Measurements from ENCODE around the gene B4GALNT4. TPM values are rescaled to one million over a fixed set of nuclear protein-coding genes. Genes with fewer than 3 reads are reported as not detected.

The B4GALNT4 gene
- total and polyA plus RNA-seq, 2 of the 13 experiments (the other 11 are each of a cell fraction or from before 2014, with no cell fraction given) = 30.5 to 50.1 TPM

DNA sequence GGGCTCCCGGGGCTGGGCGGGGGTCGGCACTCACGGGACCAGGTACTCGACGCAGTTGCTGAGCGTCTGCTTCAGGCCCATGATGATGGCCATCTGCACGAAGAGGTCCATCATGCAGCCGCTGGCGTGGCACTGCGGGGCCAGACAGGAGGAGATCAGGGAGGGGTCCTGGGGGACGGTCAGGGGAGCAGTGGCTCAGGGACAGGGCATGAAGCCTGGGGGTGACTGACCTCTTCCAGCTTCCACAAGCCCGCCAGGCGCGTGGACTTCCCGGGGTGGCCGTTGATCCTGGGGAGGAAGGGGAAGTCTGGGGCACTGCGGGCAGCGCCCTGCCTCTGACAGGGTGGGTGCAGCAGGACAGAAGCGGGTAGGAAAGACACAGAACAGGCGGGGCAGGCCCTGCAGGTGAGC lies 51.6 kb downstream of the B4GALNT4 start:
- no peak overlapping the region for H3K27ac ChIP-seq (ENCODE audit: extremely low read length, insufficient read depth, low read length)
- ChIA-PET CTCF (ENCODE audit: low intra/inter-chr PET ratio, low total read pairs) (no interaction called here), POLR2A (no interaction called here)
- H2AFZ ChIP-seq (ENCODE audit: low read length) = no peak overlapping the region
- no peak overlapping the region for H3K4me3 ChIP-seq (replicated peaks in 1 of 3; ENCODE audit: insufficient read depth in 1 of 3, low read depth in 2 of 3, low read length in 3 of 3)
- DNase-seq (ENCODE audit: low spot score) (no peak), ATAC-seq (no peak), FAIRE-seq (no peak)
- H3K4me2 ChIP-seq (ENCODE audit: low read depth, low read length) = no peak overlapping the region
- in situ Hi-C loops (cut with HindIII; ENCODE audit: extremely low pct_ligation_motif_present, low pct_unique_long_range_greater_than_20kb) = no loop called here
- no peaks in the 10 kb centered on the region for H3K9me3 ChIP-seq (ENCODE audit: low read length)
- no peaks in the 10 kb centered on the region for H3K36me3 ChIP-seq (replicated peaks in 1 of 2; ENCODE audit: control insufficient read depth in 1 of 2, insufficient read depth in 2 of 2, low read length in 2 of 2)
- H3K27me3 ChIP-seq (ENCODE audit: control insufficient read depth in 1 of 2, insufficient read depth in 2 of 2, low read length in 2 of 2) = peaks cover 2 to 4% of the 10 kb centered on the region in 2 experiments; a peak in 1 of 5 replicates
- peaks cover 7% of the 10 kb centered on the region for H3K4me1 ChIP-seq (ENCODE audit: insufficient read depth, low read length)
- H3K79me2 ChIP-seq (ENCODE audit: insufficient read depth, low read length) = no peaks in the 10 kb centered on the region
- WGBS (ENCODE audit: low lambda C conversion rate) = 93% methylated on average over 10 of the region's 21 CpGs
- intact Hi-C loops (cut with micrococcal nuclease; ENCODE audit: unreplicated experiment) = no loop called here
- no peaks in the 10 kb centered on the region for H4K20me1 ChIP-seq (ENCODE audit: insufficient read depth, low read length)
- no TSS peak for BruUV-seq (replicated peaks)
- no peak overlapping the region for H3K9ac ChIP-seq (ENCODE audit: insufficient read depth, low read depth, low read length)
- TF ChIP-seq, protein P1, sequence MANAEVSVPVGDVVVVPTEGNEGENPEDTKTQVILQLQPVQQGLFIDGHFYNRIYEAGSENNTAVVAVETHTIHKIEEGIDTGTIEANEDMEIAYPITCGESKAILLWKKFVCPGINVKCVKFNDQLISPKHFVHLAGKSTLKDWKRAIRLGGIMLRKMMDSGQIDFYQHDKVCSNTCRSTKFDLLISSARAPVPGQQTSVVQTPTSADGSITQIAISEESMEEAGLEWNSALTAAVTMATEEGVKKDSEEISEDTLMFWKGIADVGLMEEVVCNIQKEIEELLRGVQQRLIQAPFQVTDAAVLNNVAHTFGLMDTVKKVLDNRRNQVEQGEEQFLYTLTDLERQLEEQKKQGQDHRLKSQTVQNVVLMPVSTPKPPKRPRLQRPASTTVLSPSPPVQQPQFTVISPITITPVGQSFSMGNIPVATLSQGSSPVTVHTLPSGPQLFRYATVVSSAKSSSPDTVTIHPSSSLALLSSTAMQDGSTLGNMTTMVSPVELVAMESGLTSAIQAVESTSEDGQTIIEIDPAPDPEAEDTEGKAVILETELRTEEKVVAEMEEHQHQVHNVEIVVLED (CRISPR knock-in tag; IDR thresholded peaks at IDR 0.05; ENCODE audit: borderline replicate concordance) = no peak
- TF ChIP-seq SP5 (CRISPR knock-in tag; IDR thresholded peaks at IDR 0.05; ENCODE audit: borderline replicate concordance, low read depth) = no peak
- TF ChIP-seq CSRNP1 (CRISPR knock-in tag; IDR thresholded peaks at IDR 0.05) = no peak
- TF ChIP-seq ATF1 (CRISPR knock-in tag; IDR thresholded peaks at IDR 0.05) = no peak
- TF ChIP-seq ZNF430 (CRISPR knock-in tag; IDR thresholded peaks at IDR 0.05) = no peak
- TF ChIP-seq ZNF484 (CRISPR knock-in tag; IDR thresholded peaks at IDR 0.05; ENCODE audit: borderline replicate concordance, low read depth) = no peak
- TF ChIP-seq, protein P2, sequence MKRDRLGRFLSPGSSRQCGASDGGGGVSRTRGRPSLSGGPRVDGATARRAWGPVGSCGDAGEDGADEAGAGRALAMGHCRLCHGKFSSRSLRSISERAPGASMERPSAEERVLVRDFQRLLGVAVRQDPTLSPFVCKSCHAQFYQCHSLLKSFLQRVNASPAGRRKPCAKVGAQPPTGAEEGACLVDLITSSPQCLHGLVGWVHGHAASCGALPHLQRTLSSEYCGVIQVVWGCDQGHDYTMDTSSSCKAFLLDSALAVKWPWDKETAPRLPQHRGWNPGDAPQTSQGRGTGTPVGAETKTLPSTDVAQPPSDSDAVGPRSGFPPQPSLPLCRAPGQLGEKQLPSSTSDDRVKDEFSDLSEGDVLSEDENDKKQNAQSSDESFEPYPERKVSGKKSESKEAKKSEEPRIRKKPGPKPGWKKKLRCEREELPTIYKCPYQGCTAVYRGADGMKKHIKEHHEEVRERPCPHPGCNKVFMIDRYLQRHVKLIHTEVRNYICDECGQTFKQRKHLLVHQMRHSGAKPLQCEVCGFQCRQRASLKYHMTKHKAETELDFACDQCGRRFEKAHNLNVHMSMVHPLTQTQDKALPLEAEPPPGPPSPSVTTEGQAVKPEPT (CRISPR knock-in tag; IDR thresholded peaks at IDR 0.05; ENCODE audit: low read depth) = no peak
- TF ChIP-seq PREB (CRISPR knock-in tag; IDR thresholded peaks at IDR 0.05) = no peak
- no peak for TF ChIP-seq IKZF4 (CRISPR knock-in tag; IDR thresholded peaks at IDR 0.05; ENCODE audit: borderline replicate concordance, low read depth, not compliant biosample characterization)
- TF ChIP-seq RCOR2 (CRISPR knock-in tag; IDR thresholded peaks at IDR 0.05) = no peak
- TF ChIP-seq ZNF382 (CRISPR knock-in tag; IDR thresholded peaks at IDR 0.05; ENCODE audit: borderline replicate concordance) = no peak
- TF ChIP-seq ZFP82 (CRISPR knock-in tag; IDR thresholded peaks at IDR 0.05; ENCODE audit: borderline replicate concordance) = no peak
